Heart left ventricle (tissue), 13 donors: ENCODE measurements around the gene UST.

ENCODE experiments used
- POLR2A ChIP-seq, 2 donors: fragments of 450-650 bp; IDR thresholded peaks; one replicate each; pipeline ENCODE4 v1.6.1; 2017; ENCODE audit warnings: antibody characterized with exemption in 2 of 2, mild to moderate bottlenecking in 2 of 2, moderate library complexity in 2 of 2
- TF ChIP-seq, protein P1 (sequence below), 12 donors: fragments of 200-600 bp; sonication (generic) in 4 of 12; IDR thresholded peaks; one replicate each; pipeline versions ENCODE4 v1.5.0 to v1.8.0; 2018 to 2022; ENCODE audit warnings: antibody characterized with exemption in 12 of 12, mild to moderate bottlenecking in 5 of 12
- donor health status: ischemic (EF 13 %, LVEDD 7.1; RV severe dilation, severe dysfunction).
- donor health status: DM: no; HTN: yes; CAD: no.
- donor health status: DM: no; HTN: no; CAD: no.
- donor health status: ischemic (EF 25% LVEDD 6.9; RV normal size, moderate dysfunction).
- donor health status: ischemic (EF 25% LVEDD 5.7; RV mildly dilated, moderate dysfunction).
- donor health status: ischemic (EF 35%, LVEDD 5.7; RV mildly dilated, moderate dysfunction).
- donor health status: nonischemic (EF 11% LVEDD 7.7; RV severe dilation, severe dysfunction).
- donor health status: DM: yes; HTN: yes; CAD: no.
- donor health status: PGD.
- donor health status: ischemic (EF 29% LVEDD 5.4; RV normal size, mild dysfunction).
- donor health status: nonischemic (EF 23%, LVEDD 6.1; RV moderate dilation, normal function).

GRCh38 chr6:148873154-148873553 lies 126.3 kb downstream of the UST start:
- TF ChIP-seq, protein P1, sequence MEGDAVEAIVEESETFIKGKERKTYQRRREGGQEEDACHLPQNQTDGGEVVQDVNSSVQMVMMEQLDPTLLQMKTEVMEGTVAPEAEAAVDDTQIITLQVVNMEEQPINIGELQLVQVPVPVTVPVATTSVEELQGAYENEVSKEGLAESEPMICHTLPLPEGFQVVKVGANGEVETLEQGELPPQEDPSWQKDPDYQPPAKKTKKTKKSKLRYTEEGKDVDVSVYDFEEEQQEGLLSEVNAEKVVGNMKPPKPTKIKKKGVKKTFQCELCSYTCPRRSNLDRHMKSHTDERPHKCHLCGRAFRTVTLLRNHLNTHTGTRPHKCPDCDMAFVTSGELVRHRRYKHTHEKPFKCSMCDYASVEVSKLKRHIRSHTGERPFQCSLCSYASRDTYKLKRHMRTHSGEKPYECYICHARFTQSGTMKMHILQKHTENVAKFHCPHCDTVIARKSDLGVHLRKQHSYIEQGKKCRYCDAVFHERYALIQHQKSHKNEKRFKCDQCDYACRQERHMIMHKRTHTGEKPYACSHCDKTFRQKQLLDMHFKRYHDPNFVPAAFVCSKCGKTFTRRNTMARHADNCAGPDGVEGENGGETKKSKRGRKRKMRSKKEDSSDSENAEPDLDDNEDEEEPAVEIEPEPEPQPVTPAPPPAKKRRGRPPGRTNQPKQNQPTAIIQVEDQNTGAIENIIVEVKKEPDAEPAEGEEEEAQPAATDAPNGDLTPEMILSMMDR (IDR thresholded peaks at IDR 0.05), result no peak
- TF ChIP-seq POLR2A (IDR thresholded peaks at IDR 0.05), result no peak
